Hepatocyte (in vitro differentiated cells): ENCODE results near the gene FOXK1.

ENCODE experiments used
- CTCF ChIP-seq: fragments of 200-600 bp; sonication (generic); IDR thresholded peaks from 2 replicates; pipeline ENCODE4 v1.5.1; 2016; ENCODE audit warnings: antibody characterized with exemption, mild to moderate bottlenecking; ENCODE audit not compliant: poor library complexity
- EZH2phosphoT487 ChIP-seq: fragments of 200-600 bp; sonication (generic); IDR thresholded peaks from one replicate; pipeline ENCODE4 v1.6.1; 2018; ENCODE audit warnings: antibody characterized with exemption, mild to moderate bottlenecking, low read depth, moderate library complexity; ENCODE audit not compliant: unreplicated experiment, severe bottlenecking

- TF ChIP-seq CTCF = no peak
- TF ChIP-seq EZH2phosphoT487 = no peak
Measured at GRCh38 chr7:4771737-4772136, 89.6 kb downstream of the FOXK1 start.
